Caco-2 (cell line): ENCODE data around the gene RARA. TPM values are rescaled to one million over a fixed set of nuclear protein-coding genes. Genes with fewer than 3 reads are reported as not detected.
"Not testable (repeated sequence)": the region's sequence is repeated elsewhere in the genome, so short reads cannot be mapped to it uniquely, and the experiment has no call there.

Experiments
- BruUV-seq: library from RNA; stranded (reverse); fragments of 400-500 nt; replicated peaks from 2 replicates; lab custom pipeline; 2021; lab: Mats Ljungman, UMichigan
- CTCF ChIA-PET: fragments of 300-600 bp; sonication (Branson Sonifier 250); formaldehyde crosslinking; loops from one replicate; lab custom pipeline; 2022; ENCODE audit warnings: antibody characterized with exemption; lab: Charles Lee
- POLR2A ChIA-PET: fragments of 300-600 bp; sonication (Branson Sonifier 250); formaldehyde crosslinking; loops from one replicate; lab custom pipeline; 2022; ENCODE audit warnings: antibody characterized with exemption; lab: Charles Lee
- DNase-seq, 2 experiments: peaks; one replicate each; pipeline versions ENCODE4 v3.0.0 to v3.0.0-alpha.2; 2020 to 2022
- H3K27me3 ChIP-seq: replicated peaks from 2 replicates; pipeline ENCODE4 v1.6.0; 2011; ENCODE audit warnings: low read length; ENCODE audit not compliant: control insufficient read depth, insufficient read depth
- H3K36me3 ChIP-seq: 2 replicates; pipeline ENCODE4 v1.5.1; 2011; ENCODE audit warnings: low read length; ENCODE audit not compliant: control insufficient read depth, insufficient read depth
- H3K4me1 ChIP-seq: fragments of 250-450 bp; sonication (Bioruptor Pico); 2 replicates; pipeline ENCODE4 v1.5.1; 2020; ENCODE audit warnings: mild to moderate bottlenecking
- H3K4me3 ChIP-seq: 2 replicates; pipeline ENCODE4 v1.5.1; 2011; ENCODE audit warnings: low read depth, mild to moderate bottlenecking, control low read depth, low read length
- H3K9me3 ChIP-seq: fragments of 250-450 bp; sonication (Bioruptor Pico); 2 replicates; pipeline ENCODE4 v1.5.1; 2020; ENCODE audit warnings: mild to moderate bottlenecking, moderate library complexity
- H3K27ac Mint-ChIP-seq: one replicate; pipeline ENCODE4 v1.8.0; 2022; ENCODE audit warnings: mixed read lengths; ENCODE audit not compliant: unreplicated experiment
- H3K27me3 Mint-ChIP-seq: one replicate; pipeline ENCODE4 v1.8.0; 2022; ENCODE audit warnings: mixed read lengths; ENCODE audit not compliant: insufficient read depth, unreplicated experiment
- H3K36me3 Mint-ChIP-seq: one replicate; pipeline ENCODE4 v1.8.0; 2022; ENCODE audit warnings: mild to moderate bottlenecking, mixed read lengths; ENCODE audit not compliant: insufficient read depth, unreplicated experiment
- H3K4me1 Mint-ChIP-seq: one replicate; pipeline ENCODE4 v1.8.0; 2022; ENCODE audit warnings: low read depth, mixed read lengths; ENCODE audit not compliant: unreplicated experiment
- H3K4me3 Mint-ChIP-seq: one replicate; pipeline ENCODE4 v1.8.0; 2022; ENCODE audit warnings: mild to moderate bottlenecking, moderate library complexity, mixed read lengths; ENCODE audit not compliant: unreplicated experiment
- H3K9me3 Mint-ChIP-seq: one replicate; pipeline ENCODE4 v1.8.0; 2022; ENCODE audit warnings: mixed read lengths; ENCODE audit not compliant: unreplicated experiment
- intact Hi-C: fragments of 100-400 bp; cut with micrococcal nuclease; formaldehyde crosslinking; loops from one replicate; pipeline ENCODE4 v1.10.0; 2022; ENCODE audit not compliant: unreplicated experiment
- total RNA-seq: library from RNA; stranded (reverse); gene quantifications from 2 replicates; pipeline ENCODE4 v1.2.3, GENCODE V29; 2022
- TF ChIP-seq, protein P1 (sequence below), 2 experiments: fragments of 200-600 bp in 1 of 2; IDR thresholded peaks; 1 replicate in 1 of 2; 2 replicates in 1 of 2; pipeline versions ENCODE4 v1.5.1 to v1.8.0; 2011 to 2022; ENCODE audit warnings: antibody characterized with exemption in 1 of 2, control low read depth in 1 of 2, inconsistent platforms in 1 of 2, low read depth in 1 of 2, low read length in 1 of 2, mild to moderate bottlenecking in 1 of 2, moderate library complexity in 1 of 2; ENCODE audit not compliant: insufficient read depth in 1 of 2, severe bottlenecking in 1 of 2, unreplicated experiment in 1 of 2

RARA gene
- total RNA-seq, 1 experiment from 2014 or later, result 27.6 TPM

- ChIA-PET CTCF (interaction anchor here (0.6 to 4.2 kb wide), 5 partner anchors 11 to 446 kb away, joined by 3 to 16 read pairs (median 4); no protein-coding TSS in a partner anchor), POLR2A (interaction anchor here (0.7 kb wide), 1 partner anchor 16 kb away, joined by 3 read pairs; no protein-coding TSS in a partner anchor)
- H3K9me3 ChIP-seq, H3K9me3 Mint-ChIP-seq, H3K36me3 ChIP-seq, intact Hi-C loops, BruUV-seq, DNase-seq, H3K27ac Mint-ChIP-seq, H3K4me3 Mint-ChIP-seq, H3K27me3 ChIP-seq, H3K4me3 ChIP-seq, H3K27me3 Mint-ChIP-seq: not testable (repeated sequence)
- H3K36me3 Mint-ChIP-seq, result peaks cover 51% of the 10 kb centered on the region
- peaks cover 16% of the 10 kb centered on the region for H3K4me1 Mint-ChIP-seq
- H3K4me1 ChIP-seq, result peaks cover 34% of the 10 kb centered on the region
Observed at GRCh38 chr17:40304866-40305265, 4.1 kb upstream of the RARA start.

- POLR2A ChIA-PET, result interaction anchor here (1.5 to 1.8 kb wide), 2 partner anchors 10 to 13 kb away, joined by 3 to 13 read pairs; no protein-coding TSS in a partner anchor
- no peak overlapping the region for H3K27ac Mint-ChIP-seq
- no peak overlapping the region for H3K4me3 ChIP-seq
Observed at GRCh38 chr17:40306395-40306794, 2.6 kb upstream of the RARA start.

DNA sequence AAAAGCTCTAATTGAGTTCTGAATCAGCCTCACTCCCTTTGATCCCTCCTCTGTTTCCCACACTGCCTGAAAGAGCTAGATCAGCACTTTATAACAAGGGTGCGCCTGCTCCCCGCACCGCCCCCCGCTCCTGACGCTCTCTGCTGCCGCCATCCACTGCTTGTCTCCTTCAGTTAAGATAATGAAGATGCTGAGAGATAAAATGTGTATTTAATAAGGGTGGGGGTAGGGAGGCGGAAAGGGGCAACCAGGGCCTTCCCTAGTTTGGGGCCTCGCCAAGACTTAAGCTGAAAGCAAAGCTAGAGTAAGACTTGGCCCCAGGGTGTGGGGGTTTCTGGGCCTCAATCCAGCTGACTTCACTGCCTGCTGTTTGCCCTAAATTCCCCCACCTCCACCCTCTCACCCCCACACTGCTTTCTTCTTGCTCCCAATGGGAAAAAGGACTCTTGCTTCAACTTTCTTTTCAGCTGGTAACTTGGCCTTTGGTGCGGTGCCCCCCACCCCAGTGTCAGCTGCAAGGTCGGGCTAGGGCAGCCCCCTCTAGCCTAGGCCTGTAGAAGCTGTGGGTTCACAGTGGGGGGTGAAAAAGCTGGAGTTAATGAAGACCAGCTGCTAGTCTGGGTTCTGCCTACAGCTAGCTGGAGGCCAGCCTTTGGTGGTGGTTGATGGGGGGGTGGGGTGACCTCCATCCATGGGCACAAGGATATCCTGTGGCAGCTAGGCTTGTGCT lies 1.8 kb upstream of the RARA start:
- no peaks in the 10 kb centered on the region for H3K27me3 Mint-ChIP-seq
- no peak overlapping the region for H3K27ac Mint-ChIP-seq
- H3K27me3 ChIP-seq, result no peaks in the 10 kb centered on the region
- intact Hi-C loops, result no loop called here
- peaks cover 16% of the 10 kb centered on the region for H3K4me1 Mint-ChIP-seq
- ChIA-PET POLR2A (interaction anchor here (0.5 to 1.8 kb wide), 5 partner anchors 10 to 62 kb away, joined by 3 to 13 read pairs (median 3); no protein-coding TSS in a partner anchor), CTCF (interaction anchor here (0.7 to 4.2 kb wide), 5 partner anchors 10 to 48 kb away, joined by 3 to 27 read pairs (median 3); no protein-coding TSS in a partner anchor)
- DNase-seq, result no peak
- no peak overlapping the region for H3K4me3 ChIP-seq
- no peak overlapping the region for H3K4me3 Mint-ChIP-seq
- H3K36me3 Mint-ChIP-seq, result peaks cover 39% of the 10 kb centered on the region
- no TSS peak for BruUV-seq
- no peaks in the 10 kb centered on the region for H3K9me3 ChIP-seq
- H3K36me3 ChIP-seq, result peaks cover 5% of the 10 kb centered on the region
- peaks cover 35% of the 10 kb centered on the region for H3K4me1 ChIP-seq
- TF ChIP-seq, protein P1, sequence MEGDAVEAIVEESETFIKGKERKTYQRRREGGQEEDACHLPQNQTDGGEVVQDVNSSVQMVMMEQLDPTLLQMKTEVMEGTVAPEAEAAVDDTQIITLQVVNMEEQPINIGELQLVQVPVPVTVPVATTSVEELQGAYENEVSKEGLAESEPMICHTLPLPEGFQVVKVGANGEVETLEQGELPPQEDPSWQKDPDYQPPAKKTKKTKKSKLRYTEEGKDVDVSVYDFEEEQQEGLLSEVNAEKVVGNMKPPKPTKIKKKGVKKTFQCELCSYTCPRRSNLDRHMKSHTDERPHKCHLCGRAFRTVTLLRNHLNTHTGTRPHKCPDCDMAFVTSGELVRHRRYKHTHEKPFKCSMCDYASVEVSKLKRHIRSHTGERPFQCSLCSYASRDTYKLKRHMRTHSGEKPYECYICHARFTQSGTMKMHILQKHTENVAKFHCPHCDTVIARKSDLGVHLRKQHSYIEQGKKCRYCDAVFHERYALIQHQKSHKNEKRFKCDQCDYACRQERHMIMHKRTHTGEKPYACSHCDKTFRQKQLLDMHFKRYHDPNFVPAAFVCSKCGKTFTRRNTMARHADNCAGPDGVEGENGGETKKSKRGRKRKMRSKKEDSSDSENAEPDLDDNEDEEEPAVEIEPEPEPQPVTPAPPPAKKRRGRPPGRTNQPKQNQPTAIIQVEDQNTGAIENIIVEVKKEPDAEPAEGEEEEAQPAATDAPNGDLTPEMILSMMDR (IDR thresholded peaks at IDR 0.05; ENCODE audit: insufficient read depth in 1 of 2, low read depth in 1 of 2, low read length in 1 of 2, severe bottlenecking in 1 of 2, unreplicated experiment in 1 of 2), result no peak
- no peaks in the 10 kb centered on the region for H3K9me3 Mint-ChIP-seq

More at GRCh38 chr17:40306395-40306794, 2.6 kb upstream of the RARA start:
- Histone ChIP-seq H3K27me3 (no peaks in the 10 kb centered on the region), H3K9me3 (no peaks in the 10 kb centered on the region), H3K4me1 (peaks cover 35% of the 10 kb centered on the region), H3K36me3 (peaks cover 5% of the 10 kb centered on the region)
- intact Hi-C loops, result no loop called here
- Mint-ChIP-seq H3K4me3 (no peak overlapping the region), H3K36me3 (peaks cover 39% of the 10 kb centered on the region), H3K27me3 (no peaks in the 10 kb centered on the region), H3K9me3 (no peaks in the 10 kb centered on the region), H3K4me1 (peaks cover 16% of the 10 kb centered on the region)
- DNase-seq, result peak in 1 of 2 experiments; percentile 59
- BruUV-seq, result no TSS peak
- TF ChIP-seq, protein P1 (IDR thresholded peaks at IDR 0.05; ENCODE audit: insufficient read depth in 1 of 2, low read depth in 1 of 2, low read length in 1 of 2, severe bottlenecking in 1 of 2, unreplicated experiment in 1 of 2), result no peak
- CTCF ChIA-PET, result interaction anchor here (1.0 to 4.2 kb wide), 5 partner anchors 10 to 87 kb away, joined by 3 to 27 read pairs (median 3); partner anchors contain the start of gene WIPF2
